IMR-90 (cell line): ENCODE data around the gene LCN10.

Source experiments
- BHLHE40 ChIP-seq: fragments of 150-350 bp; IDR thresholded peaks from 2 replicates; pipeline ENCODE4 v1.6.1; 2016; ENCODE audit warnings: mild to moderate bottlenecking, low read depth, low read length
- CEBPB ChIP-seq: IDR thresholded peaks from 2 replicates; pipeline ENCODE4 v1.6.1; 2012; ENCODE audit warnings: low read depth, low read length, improper control_type of control experiment
- FOS ChIP-seq: fragments of 150-350 bp; IDR thresholded peaks from 2 replicates; pipeline ENCODE4 v1.6.1; 2016; ENCODE audit warnings: low read depth, low read length
- MAZ ChIP-seq: IDR thresholded peaks from 2 replicates; pipeline ENCODE4 v1.6.1; 2012; ENCODE audit warnings: low read depth, mild to moderate bottlenecking, low read length, improper control_type of control experiment, moderate library complexity, borderline replicate concordance
- MXI1 ChIP-seq: IDR thresholded peaks from 2 replicates; pipeline ENCODE4 v1.6.1; 2012; ENCODE audit warnings: low read depth, mild to moderate bottlenecking, low read length, moderate library complexity, borderline replicate concordance
- NFE2L2 ChIP-seq: fragments of 150-350 bp; IDR thresholded peaks from 2 replicates; pipeline ENCODE4 v1.6.1; 2016; ENCODE audit warnings: low read depth, mild to moderate bottlenecking, low read length
- POLR2A ChIP-seq: IDR thresholded peaks from 2 replicates; pipeline ENCODE4 v1.6.1; 2012; ENCODE audit warnings: mild to moderate bottlenecking, low read depth, low read length
- RAD21 ChIP-seq: IDR thresholded peaks from 2 replicates; pipeline ENCODE4 v1.6.1; 2012; ENCODE audit warnings: low read length, improper control_type of control experiment
- RCOR1 ChIP-seq: IDR thresholded peaks from 2 replicates; pipeline ENCODE4 v1.6.1; 2012; ENCODE audit warnings: mild to moderate bottlenecking, low read length, improper control_type of control experiment; ENCODE audit not compliant: insufficient replicate concordance
- RFX5 ChIP-seq: IDR thresholded peaks from 2 replicates; pipeline ENCODE4 v1.8.0; 2012; ENCODE audit warnings: low read depth, mild to moderate bottlenecking, low read length, moderate library complexity
- SMC3 ChIP-seq: fragments of 150-350 bp; IDR thresholded peaks from 2 replicates; pipeline ENCODE4 v1.6.1; 2016; ENCODE audit warnings: low read depth, mild to moderate bottlenecking, antibody characterized with exemption, low read length, moderate library complexity
- TF ChIP-seq, protein P1 (sequence below): fragments of 150-350 bp; IDR thresholded peaks from 2 replicates; pipeline ENCODE4 v1.6.1; 2017; ENCODE audit warnings: mild to moderate bottlenecking, antibody characterized with exemption, low read length, low read depth
- TF ChIP-seq, protein P2 (sequence below): conservative IDR thresholded peaks from 2 replicates; pipeline ENCODE4 v1.5.1; 2012; ENCODE audit warnings: mild to moderate bottlenecking, low read depth, low read length, improper control_type of control experiment
- TF ChIP-seq, protein P3 (sequence below): fragments of 150-350 bp; IDR thresholded peaks from 2 replicates; pipeline ENCODE4 v1.6.1; 2016; ENCODE audit warnings: low read depth, mild to moderate bottlenecking, low read length, moderate library complexity, borderline replicate concordance

DNA sequence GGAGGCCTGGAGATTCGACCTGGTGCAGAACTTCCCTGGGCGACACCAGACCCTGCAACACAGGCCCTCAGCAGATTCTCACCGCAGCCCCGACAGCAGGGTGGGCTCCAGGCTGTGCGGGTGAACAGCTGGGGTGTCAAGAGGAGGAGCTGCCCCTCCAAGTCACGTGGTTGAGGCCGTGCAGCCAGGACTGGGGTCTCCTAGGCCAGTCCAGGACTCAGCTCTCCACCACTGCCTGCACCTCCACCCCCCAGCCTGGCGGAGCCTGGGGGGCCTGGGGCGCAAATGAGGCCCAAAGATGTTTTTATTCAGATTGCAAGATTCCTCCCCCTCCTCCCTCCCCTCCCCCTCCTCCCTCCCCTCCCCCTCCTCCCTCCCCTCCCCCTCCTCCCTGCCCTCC, 46.2 kb downstream of the LCN10 start:
- TF ChIP-seq FOS = no peak
- TF ChIP-seq, protein P1, sequence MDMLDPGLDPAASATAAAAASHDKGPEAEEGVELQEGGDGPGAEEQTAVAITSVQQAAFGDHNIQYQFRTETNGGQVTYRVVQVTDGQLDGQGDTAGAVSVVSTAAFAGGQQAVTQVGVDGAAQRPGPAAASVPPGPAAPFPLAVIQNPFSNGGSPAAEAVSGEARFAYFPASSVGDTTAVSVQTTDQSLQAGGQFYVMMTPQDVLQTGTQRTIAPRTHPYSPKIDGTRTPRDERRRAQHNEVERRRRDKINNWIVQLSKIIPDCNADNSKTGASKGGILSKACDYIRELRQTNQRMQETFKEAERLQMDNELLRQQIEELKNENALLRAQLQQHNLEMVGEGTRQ = no peak
- no peak for TF ChIP-seq CEBPB
- TF ChIP-seq, protein P2, sequence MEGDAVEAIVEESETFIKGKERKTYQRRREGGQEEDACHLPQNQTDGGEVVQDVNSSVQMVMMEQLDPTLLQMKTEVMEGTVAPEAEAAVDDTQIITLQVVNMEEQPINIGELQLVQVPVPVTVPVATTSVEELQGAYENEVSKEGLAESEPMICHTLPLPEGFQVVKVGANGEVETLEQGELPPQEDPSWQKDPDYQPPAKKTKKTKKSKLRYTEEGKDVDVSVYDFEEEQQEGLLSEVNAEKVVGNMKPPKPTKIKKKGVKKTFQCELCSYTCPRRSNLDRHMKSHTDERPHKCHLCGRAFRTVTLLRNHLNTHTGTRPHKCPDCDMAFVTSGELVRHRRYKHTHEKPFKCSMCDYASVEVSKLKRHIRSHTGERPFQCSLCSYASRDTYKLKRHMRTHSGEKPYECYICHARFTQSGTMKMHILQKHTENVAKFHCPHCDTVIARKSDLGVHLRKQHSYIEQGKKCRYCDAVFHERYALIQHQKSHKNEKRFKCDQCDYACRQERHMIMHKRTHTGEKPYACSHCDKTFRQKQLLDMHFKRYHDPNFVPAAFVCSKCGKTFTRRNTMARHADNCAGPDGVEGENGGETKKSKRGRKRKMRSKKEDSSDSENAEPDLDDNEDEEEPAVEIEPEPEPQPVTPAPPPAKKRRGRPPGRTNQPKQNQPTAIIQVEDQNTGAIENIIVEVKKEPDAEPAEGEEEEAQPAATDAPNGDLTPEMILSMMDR = no peak
- TF ChIP-seq NFE2L2 = no peak
- no peak for TF ChIP-seq POLR2A
- TF ChIP-seq RCOR1 = no peak
- TF ChIP-seq SMC3 = no peak
- no peak for TF ChIP-seq RAD21
- no peak for TF ChIP-seq RFX5
- TF ChIP-seq MXI1 = no peak
- no peak for TF ChIP-seq MAZ
- no peak for TF ChIP-seq BHLHE40
- TF ChIP-seq, protein P3, sequence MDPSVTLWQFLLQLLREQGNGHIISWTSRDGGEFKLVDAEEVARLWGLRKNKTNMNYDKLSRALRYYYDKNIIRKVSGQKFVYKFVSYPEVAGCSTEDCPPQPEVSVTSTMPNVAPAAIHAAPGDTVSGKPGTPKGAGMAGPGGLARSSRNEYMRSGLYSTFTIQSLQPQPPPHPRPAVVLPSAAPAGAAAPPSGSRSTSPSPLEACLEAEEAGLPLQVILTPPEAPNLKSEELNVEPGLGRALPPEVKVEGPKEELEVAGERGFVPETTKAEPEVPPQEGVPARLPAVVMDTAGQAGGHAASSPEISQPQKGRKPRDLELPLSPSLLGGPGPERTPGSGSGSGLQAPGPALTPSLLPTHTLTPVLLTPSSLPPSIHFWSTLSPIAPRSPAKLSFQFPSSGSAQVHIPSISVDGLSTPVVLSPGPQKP = no peak
